Subcutaneous adipose tissue (tissue), 4 donors: Measurements from ENCODE around the gene IL22RA1. TPM values are rescaled to one million over a fixed set of nuclear protein-coding genes. Genes with fewer than 3 reads are reported as not detected.

Experiments used
- CTCF ChIP-seq: fragments of 450-650 bp; IDR thresholded peaks from one replicate; pipeline ENCODE4 v1.5.1; 2016; ENCODE audit warnings: low read depth, mild to moderate bottlenecking, control low read depth, antibody characterized with exemption, moderate library complexity
- total RNA-seq, 4 donors: library from RNA; depleted of rRNA; stranded (reverse); fragments of >200 nt; gene quantifications; one replicate each; pipeline ENCODE4 v1.1.0, GENCODE V29; 2016

The IL22RA1 gene
- total RNA-seq, 4 donors from 2014 or later, result 0.19 TPM; not detected in 3

- TF ChIP-seq CTCF, result no peak
Observed at GRCh38 chr1:24108334-24109165, 34.4 kb downstream of the IL22RA1 start.

GRCh38 chr1:24107462-24108138 is 35.3 kb downstream of the IL22RA1 start:
- no peak for TF ChIP-seq CTCF

- TF ChIP-seq CTCF, result no peak
Observed at GRCh38 chr1:24105368-24106160, 37.4 kb downstream of the IL22RA1 start.

GRCh38 chr1:24104854-24105253 is 38.1 kb downstream of the IL22RA1 start:
- no peak for TF ChIP-seq CTCF

GRCh38 chr1:24103879-24104278 is 39.1 kb downstream of the IL22RA1 start:
- TF ChIP-seq CTCF, result no peak

- no peak for TF ChIP-seq CTCF
Observed at GRCh38 chr1:24103408-24103807, 39.5 kb downstream of the IL22RA1 start.

- no peak for TF ChIP-seq CTCF
Observed at GRCh38 chr1:24102961-24103360, 40.0 kb downstream of the IL22RA1 start.
